ENCODE results near the gene SETD5.
A peak's percentile ranks its signal among the peaks of the same experiment; 100 is the strongest.

The SETD5 gene

GRCh38 chr3:9388142-9388541 is 9.3 kb upstream of the SETD5 start:
- DNase-seq: no peak

- no peak for DNase-seq
Measured at GRCh38 chr3:9388562-9389272, 8.7 kb upstream of the SETD5 start.

GRCh38 chr3:9390265-9390888 is 7.0 kb upstream of the SETD5 start:
- no peak for DNase-seq

- DNase-seq: no peak
Measured at GRCh38 chr3:9392041-9392440, 5.4 kb upstream of the SETD5 start.

DNA sequence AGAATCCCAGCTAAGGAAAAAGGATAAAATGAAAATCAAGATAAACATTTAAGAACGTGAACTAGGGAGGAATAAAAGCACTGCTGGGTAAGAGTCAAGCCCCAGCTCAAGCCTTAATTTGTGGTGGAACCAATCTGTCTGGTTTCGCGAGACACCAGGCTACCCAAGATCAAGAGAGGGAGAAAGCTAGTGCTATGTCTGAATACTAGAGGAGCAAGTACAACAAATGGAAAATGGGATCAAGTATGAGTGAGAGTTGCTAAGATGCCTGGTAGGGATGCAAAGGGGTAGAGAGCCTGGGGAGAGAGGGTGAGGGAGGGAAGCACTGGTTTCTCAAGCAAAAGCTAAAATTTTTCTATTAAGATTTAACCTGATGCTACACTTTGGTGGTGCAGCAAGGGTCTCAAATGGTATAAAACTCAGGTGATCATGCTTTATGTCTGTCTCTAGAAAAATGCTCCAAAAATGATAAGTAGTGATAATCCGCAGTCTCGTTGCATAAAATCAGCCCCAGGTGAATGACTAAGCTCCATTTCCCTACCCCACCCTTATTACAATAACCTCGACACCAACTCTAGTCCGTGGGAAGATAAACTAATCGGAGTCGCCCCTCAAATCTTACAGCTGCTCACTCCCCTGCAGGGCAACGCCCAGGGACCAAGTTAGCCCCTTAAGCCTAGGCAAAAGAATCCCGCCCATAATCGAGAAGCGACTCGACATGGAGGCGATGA is 1.7 kb upstream of the SETD5 start:
- DNase-seq: no peak

GRCh38 chr3:9396301-9396631 is 1.1 kb upstream of the SETD5 start:
- DNase-seq: peak; percentile 88

DNA sequence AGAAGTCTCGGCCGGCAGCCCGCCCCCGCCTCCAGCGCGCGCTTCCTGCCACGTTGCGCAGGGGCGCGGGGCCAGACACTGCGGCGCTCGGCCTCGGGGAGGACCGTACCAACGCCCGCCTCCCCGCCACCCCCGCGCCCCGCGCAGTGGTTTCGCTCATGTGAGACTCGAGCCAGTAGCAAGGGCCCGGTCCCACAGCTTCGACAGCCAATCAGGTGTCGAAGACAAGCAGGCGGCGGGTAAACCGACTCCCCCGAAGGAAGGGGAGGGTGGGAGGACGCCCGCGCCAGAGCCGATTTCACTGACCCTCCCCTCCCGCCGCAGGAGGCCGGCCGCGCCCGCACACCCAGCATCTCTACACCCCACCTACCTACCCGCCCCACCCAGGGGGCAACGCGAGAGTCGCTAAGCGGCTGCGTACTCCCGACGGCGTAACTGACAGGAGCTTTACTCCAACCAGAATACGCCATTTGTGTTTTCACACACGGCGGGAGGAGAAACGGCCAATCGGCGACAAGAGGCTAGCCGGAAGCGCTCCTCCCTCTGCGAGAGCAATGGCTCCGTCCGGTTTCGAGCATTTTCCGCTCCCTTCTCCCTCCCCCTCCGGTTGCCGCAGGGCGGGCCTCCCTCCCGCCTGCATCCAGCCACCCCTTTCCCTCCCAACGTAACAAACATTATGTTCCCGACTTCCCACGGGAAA is 633 bp upstream of the SETD5 start:
- DNase-seq: peak; percentile 96

- DNase-seq: no peak
Measured at GRCh38 chr3:9397906-9398699, 688 bp downstream of the SETD5 start.

DNA sequence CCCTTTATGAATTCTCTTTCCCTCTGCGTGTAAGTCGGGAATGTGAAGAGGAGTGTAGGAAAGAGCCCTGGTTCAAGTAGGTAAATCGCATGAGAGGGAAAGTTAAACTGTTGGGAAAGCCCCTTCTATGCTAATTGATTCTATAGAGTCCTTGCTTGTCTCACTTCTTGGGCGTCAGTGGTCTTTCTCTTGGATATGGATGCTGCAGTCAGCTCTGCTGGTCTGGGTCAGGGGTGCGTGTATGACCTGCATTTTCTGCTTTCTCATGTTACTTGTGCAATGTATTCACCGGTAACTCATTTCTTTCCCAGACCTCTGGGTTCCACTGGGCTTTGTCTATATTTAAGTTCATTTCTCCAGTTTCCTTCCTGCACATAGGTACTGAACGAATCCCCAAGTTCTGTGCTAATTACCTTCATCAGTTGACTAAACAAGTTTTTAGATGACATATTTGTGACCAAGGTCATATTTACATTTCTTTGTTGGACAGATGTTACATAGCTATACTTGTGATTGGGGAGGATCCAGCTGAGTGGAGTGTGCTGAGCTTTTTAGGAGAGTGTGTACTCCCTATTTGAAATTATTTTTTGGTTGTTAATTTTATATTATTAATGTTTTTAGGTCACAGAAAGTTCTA is 1.4 kb downstream of the SETD5 start:
- DNase-seq: peak; percentile 34

DNA sequence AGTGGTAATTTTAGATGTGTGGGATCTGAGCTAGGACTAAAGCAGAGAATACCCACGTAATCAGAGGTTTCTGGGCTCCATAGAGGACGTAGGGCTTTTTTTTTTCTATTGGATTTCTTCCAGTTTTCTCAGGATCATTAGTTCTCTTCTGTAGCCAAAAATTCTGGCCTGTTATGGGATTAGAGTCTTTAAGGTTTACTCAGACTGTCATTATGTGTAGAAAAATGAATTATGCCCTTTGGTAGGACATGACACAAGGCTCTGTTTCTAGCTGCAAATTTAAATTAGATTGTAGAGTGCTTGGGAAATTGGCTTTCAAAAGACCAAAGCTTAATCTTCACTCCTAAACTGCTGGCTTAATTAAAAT is 1.9 kb downstream of the SETD5 start:
- DNase-seq: no peak

- no peak for DNase-seq
Measured at GRCh38 chr3:9399746-9400145, 2.3 kb downstream of the SETD5 start.

DNA sequence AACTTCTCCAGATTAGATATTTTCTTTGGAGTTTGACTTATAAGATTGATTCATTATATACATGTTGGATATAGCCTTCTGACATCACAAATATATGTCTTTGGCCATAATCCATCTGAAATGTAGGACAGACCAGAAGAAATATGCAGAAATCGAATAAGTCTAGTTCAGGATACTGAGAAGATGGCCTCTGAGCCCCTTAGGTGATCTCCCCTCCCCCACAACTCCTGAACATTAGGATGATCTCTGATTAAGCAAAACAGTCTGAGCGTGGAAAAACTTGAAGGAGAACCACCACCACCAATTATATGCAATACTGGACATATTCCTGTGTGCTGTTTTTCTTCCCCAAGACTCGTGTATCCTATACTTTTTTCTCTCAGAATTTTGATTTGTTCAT is 3.2 kb downstream of the SETD5 start:
- DNase-seq: no peak

DNA sequence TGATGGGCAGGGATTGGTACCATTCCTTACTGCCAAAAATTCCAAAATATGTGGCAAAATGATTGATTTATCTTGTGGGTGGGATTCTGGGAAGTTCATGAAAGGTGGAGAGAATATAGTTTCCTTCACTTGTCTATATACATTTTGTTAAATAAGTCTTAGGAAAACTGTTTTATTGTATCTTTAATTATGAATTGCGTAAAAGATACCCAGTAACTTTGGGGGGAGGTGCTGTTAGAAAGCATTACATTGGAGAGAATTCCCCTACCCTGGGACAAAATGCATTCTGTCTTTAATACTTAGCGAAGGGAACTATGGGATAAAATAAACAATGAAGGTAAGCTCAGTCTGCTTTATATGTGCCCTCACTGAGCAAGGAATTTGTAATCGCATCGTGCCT is 4.6 kb downstream of the SETD5 start:
- no peak for DNase-seq

GRCh38 chr3:9402410-9403228 is 5.2 kb downstream of the SETD5 start:
- no peak for DNase-seq

DNA sequence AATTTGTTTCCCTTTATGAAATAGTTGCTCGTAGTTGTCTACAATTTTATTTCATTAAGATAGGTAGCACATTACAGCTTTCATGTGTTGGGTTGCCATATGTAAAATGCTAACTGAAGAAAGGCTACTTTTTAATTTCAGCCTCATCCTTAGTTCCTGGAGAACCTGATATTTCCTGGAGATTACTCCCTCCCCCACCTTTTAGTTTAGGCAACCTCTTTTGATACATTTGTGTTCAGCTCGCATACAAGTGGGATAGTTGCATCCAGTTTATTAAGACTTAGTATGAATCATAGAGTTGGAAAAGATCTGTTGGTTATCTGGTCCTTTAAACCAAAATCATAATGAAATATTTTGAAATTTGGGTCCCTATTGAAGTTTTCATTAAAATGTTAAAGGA is 6.0 kb downstream of the SETD5 start:
- DNase-seq: no peak

DNA sequence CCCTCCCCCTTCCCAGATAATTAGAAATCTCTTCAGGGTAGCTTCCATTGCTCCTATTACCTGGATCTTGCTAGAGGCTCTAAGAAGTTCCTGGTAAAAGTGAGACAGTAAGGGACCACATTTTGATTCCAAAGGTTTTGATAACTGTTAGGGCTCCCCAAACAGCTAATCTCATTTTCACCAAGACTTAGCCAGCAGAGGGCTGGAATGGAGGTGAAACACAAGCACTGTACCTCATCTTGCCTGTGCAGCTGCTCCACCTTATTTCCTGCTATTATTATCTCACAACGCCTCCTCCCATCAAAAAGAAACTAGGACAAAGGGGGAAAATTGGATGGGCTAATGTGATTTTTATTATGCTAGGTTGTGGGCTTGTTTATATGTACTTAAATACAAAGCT is 7.3 kb downstream of the SETD5 start:
- DNase-seq: no peak

GRCh38 chr3:9405756-9406155 is 8.3 kb downstream of the SETD5 start:
- no peak for DNase-seq

GRCh38 chr3:9406856-9407626 is 9.6 kb downstream of the SETD5 start:
- DNase-seq: no peak

- DNase-seq: no peak
Measured at GRCh38 chr3:9408061-9408460, 10.6 kb downstream of the SETD5 start.

DNA sequence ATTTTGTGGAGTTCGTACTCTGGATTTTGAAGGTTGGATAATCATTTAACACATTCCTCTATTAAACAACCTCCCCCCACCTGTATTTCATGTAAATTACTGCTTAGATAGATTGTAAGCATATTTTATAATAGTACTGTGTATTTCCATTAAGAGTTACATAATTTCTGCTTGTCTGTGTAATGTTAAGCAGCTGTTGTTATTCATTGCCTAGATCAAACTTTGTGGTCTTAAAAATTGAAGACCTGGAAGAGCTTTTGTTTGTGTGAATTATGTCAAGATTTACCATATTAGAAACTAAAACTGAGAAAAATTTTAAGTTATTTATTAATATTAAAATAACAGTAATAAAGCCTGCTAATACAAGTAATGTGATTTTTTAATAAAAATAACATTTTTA is 11.1 kb downstream of the SETD5 start:
- DNase-seq: no peak

Measured in GF-D8 (cell line).